K562 (cell line): ENCODE results near the gene CFAP70. TPM values are rescaled to one million over a fixed set of nuclear protein-coding genes. Genes with fewer than 3 reads are reported as not detected.

Experiments
- ARID1B ChIP-seq: fragments of 450-650 bp; IDR thresholded peaks from 2 replicates; pipeline ENCODE4 v1.6.1; 2016; ENCODE audit warnings: antibody characterized with exemption, mild to moderate bottlenecking, inconsistent platforms
- DMBX1 ChIP-seq: fragments of 250-450 bp; sonication (Bioruptor Pico); IDR thresholded peaks from 2 replicates; pipeline ENCODE4 v1.8.0; 2022; ENCODE audit warnings: inconsistent platforms, mild to moderate bottlenecking, moderate library complexity, borderline replicate concordance
- EHMT2 ChIP-seq: fragments of 450-650 bp; IDR thresholded peaks from 2 replicates; pipeline ENCODE4 v1.6.1; 2018; ENCODE audit warnings: antibody characterized with exemption
- FOXK1 ChIP-seq: sonication (generic); formaldehyde crosslinking; IDR thresholded peaks from 2 replicates; pipeline ENCODE4 v1.8.0; 2022; ENCODE audit warnings: missing genetic modification reagents, mild to moderate bottlenecking, borderline replicate concordance
- HES1 ChIP-seq: fragments of 450-650 bp; IDR thresholded peaks from 2 replicates; pipeline ENCODE4 v1.6.1; 2016; ENCODE audit warnings: low read depth, mild to moderate bottlenecking, moderate library complexity
- HSF4 ChIP-seq: fragments of 250-450 bp; sonication (Bioruptor Pico); IDR thresholded peaks from 2 replicates; pipeline ENCODE4 v2.1.2; 2022; ENCODE audit warnings: mild to moderate bottlenecking, moderate library complexity, borderline replicate concordance
- KHSRP ChIP-seq: fragments of 450-650 bp; IDR thresholded peaks from 2 replicates; pipeline ENCODE4 v1.6.1; 2017
- NBN ChIP-seq: fragments of 450-650 bp; IDR thresholded peaks from 2 replicates; pipeline ENCODE4 v1.6.1; 2016; ENCODE audit warnings: low read depth, mild to moderate bottlenecking
- PRMT5 ChIP-seq: sonication (generic); formaldehyde crosslinking; IDR thresholded peaks from 2 replicates; pipeline ENCODE4 v1.5.0; 2020; ENCODE audit warnings: missing genetic modification reagents
- PTTG1 ChIP-seq: fragments of 450-650 bp; IDR thresholded peaks from 2 replicates; pipeline ENCODE4 v1.6.1; 2016; ENCODE audit warnings: low read depth, mild to moderate bottlenecking, missing genetic modification characterization, missing compliant biosample characterization
- RB1 ChIP-seq: fragments of 450-650 bp; IDR thresholded peaks from 2 replicates; pipeline ENCODE4 v1.6.1; 2017; ENCODE audit warnings: low read depth, mild to moderate bottlenecking
- RBM14 ChIP-seq: fragments of 200-400 bp; formaldehyde crosslinking; IDR thresholded peaks from 2 replicates; pipeline ENCODE4 v1.6.1; 2018; ENCODE audit warnings: low read depth, mild to moderate bottlenecking, low read length, moderate library complexity, borderline replicate concordance; ENCODE audit not compliant: insufficient read depth
- SP1 ChIP-seq: sonication (generic); formaldehyde crosslinking; IDR thresholded peaks from 2 replicates; pipeline ENCODE4 v1.8.1; 2022; ENCODE audit warnings: mild to moderate bottlenecking, missing genetic modification reagents
- TAF9B ChIP-seq: fragments of 450-650 bp; IDR thresholded peaks from 2 replicates; pipeline ENCODE4 v1.6.1; 2018; ENCODE audit warnings: mild to moderate bottlenecking; ENCODE audit not compliant: partially characterized antibody
- ZFP30 ChIP-seq: fragments of 250-450 bp; sonication (Bioruptor Pico); IDR thresholded peaks from 2 replicates; pipeline ENCODE4 v1.8.0; 2022; ENCODE audit warnings: moderate library complexity, mild to moderate bottlenecking, inconsistent platforms, borderline replicate concordance
- ZNF12 ChIP-seq: sonication (generic); formaldehyde crosslinking; IDR thresholded peaks from 2 replicates; pipeline ENCODE4 v1.4.0; 2020; ENCODE audit warnings: mild to moderate bottlenecking, missing genetic modification reagents
- ZNF398 ChIP-seq: fragments of 250-450 bp; sonication (Bioruptor Pico); IDR thresholded peaks from 2 replicates; pipeline ENCODE4 v1.8.0; 2021; ENCODE audit warnings: moderate library complexity, mild to moderate bottlenecking, inconsistent platforms
- ZNF431 ChIP-seq: sonication (generic); formaldehyde crosslinking; IDR thresholded peaks from 2 replicates; pipeline ENCODE4 v1.8.0; 2022; ENCODE audit warnings: mild to moderate bottlenecking, missing genetic modification reagents
- ZNF57 ChIP-seq: fragments of 450-650 bp; formaldehyde crosslinking; IDR thresholded peaks from 2 replicates; pipeline ENCODE4 v1.4.0; 2020; ENCODE audit warnings: mild to moderate bottlenecking, moderate library complexity
- ZNF644 ChIP-seq: fragments of 200-800 bp; sonication (Bioruptor generic); IDR thresholded peaks from 2 replicates; pipeline ENCODE4 v1.6.1; 2016; ENCODE audit warnings: low read depth, missing genetic modification characterization, missing compliant biosample characterization
- polyA plus RNA-seq, 8 experiments: library from polyadenylated mRNA; depleted of rRNA in 4 of 8; stranded (reverse) in 5 of 8; unstranded in 3 of 8; fragments of >200 nt; fragmentation: Nextera tagmentation in 2 of 8; fragmentation: Illumina TruSeq in 1 of 8; extraction: Ambion mirVana in 2 of 8; extraction: Trizol in 1 of 8; gene quantifications; 2 replicates each; pipeline versions ENCODE4 v1.2.1 to v1.2.3, GENCODE V29; 2011 to 2014; ENCODE audit warnings: inconsistent platforms in 1 of 8, missing spikeins in 1 of 8
- total RNA-seq, 7 experiments: library from RNA; depleted of rRNA in 6 of 7; stranded (reverse); fragments of >200 nt in 6 of 7; fragmentation: Illumina TruSeq in 2 of 7; extraction: Trizol in 2 of 7; gene quantifications; 2 replicates each; pipeline versions ENCODE4 v1.2.1 to v1.2.3, GENCODE V29; 2011 to 2021; ENCODE audit warnings: low replicate concordance in 1 of 7
- TF ChIP-seq, protein P1 (sequence below): fragments of 250-450 bp; sonication (Bioruptor Pico); IDR thresholded peaks from 2 replicates; pipeline ENCODE4 v1.4.0; 2020

Gene CFAP70
- total and polyA plus RNA-seq, 9 of the 15 experiments (the other 6 are each of a cell fraction or from before 2014, with no cell fraction given), result 0.27 to 1.6 (median 0.86) TPM

DNA sequence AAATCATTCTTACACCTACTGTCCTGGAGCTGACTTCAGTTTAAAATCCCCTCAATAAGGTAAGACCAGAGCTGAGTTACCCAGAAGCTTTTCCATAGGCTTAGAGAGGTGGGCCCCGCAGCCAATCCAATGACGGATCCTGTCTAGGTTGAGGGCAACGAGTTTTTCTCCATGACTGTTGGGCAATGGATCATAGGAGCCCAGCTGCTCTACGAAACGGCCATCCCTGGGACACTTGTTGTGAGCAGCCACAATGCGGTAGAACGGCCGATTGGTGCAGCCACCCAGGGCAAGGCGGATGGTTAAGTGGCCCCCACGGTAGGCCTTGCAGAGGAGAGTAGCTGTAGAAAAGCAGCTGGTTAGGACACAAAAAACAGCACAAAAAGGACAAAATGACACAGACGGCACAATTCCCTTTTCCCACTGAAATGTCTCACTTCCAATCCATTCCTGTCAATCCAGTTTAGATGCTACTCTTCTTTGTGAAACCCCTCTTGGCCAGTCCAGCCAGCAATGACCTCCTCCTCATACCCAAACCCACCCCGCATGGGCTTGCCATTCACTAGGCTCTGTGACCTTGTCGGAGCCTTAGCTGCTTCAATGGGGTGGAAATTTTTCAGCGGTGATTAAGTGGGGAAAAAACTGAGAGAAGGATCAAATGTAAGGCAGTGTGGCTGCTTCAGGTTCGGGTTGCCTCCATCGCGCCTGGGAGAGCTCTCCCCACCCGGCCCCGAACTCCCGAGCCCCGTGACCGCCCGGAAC lies 106.8 kb downstream of the CFAP70 start (continued):
- TF ChIP-seq ZNF57 (CRISPR knock-in tag) (peak; percentile 76; the same call in 1 of the 2 replicates), HSF4 (CRISPR knock-in tag) (no peak), PTTG1 (tag) (no peak), FOXK1 (CRISPR knock-in tag) (peak; percentile 76), ZNF398 (no peak), ZNF12 (CRISPR knock-in tag) (no peak), RB1 (no peak), ZNF431 (CRISPR knock-in tag) (no peak), ARID1B (no peak), DMBX1 (CRISPR knock-in tag) (0 out of 2 replicates have a peak, but pooled peaks have one; percentile 23), KHSRP (0 out of 2 replicates have a peak, but pooled peaks have one; percentile 19), RBM14 (no peak), EHMT2 (peak; percentile 32; the same call in 1 of the 2 replicates), SP1 (no peak), ZNF644 (no peak), NBN (no peak), TAF9B (no peak), HES1 (0 out of 2 replicates have a peak, but pooled peaks have one; percentile 14), ZFP30 (CRISPR knock-in tag) (no peak), PRMT5 (CRISPR knock-in tag) (0 out of 2 replicates have a peak, but pooled peaks have one; percentile 9)
- TF ChIP-seq, protein P1, sequence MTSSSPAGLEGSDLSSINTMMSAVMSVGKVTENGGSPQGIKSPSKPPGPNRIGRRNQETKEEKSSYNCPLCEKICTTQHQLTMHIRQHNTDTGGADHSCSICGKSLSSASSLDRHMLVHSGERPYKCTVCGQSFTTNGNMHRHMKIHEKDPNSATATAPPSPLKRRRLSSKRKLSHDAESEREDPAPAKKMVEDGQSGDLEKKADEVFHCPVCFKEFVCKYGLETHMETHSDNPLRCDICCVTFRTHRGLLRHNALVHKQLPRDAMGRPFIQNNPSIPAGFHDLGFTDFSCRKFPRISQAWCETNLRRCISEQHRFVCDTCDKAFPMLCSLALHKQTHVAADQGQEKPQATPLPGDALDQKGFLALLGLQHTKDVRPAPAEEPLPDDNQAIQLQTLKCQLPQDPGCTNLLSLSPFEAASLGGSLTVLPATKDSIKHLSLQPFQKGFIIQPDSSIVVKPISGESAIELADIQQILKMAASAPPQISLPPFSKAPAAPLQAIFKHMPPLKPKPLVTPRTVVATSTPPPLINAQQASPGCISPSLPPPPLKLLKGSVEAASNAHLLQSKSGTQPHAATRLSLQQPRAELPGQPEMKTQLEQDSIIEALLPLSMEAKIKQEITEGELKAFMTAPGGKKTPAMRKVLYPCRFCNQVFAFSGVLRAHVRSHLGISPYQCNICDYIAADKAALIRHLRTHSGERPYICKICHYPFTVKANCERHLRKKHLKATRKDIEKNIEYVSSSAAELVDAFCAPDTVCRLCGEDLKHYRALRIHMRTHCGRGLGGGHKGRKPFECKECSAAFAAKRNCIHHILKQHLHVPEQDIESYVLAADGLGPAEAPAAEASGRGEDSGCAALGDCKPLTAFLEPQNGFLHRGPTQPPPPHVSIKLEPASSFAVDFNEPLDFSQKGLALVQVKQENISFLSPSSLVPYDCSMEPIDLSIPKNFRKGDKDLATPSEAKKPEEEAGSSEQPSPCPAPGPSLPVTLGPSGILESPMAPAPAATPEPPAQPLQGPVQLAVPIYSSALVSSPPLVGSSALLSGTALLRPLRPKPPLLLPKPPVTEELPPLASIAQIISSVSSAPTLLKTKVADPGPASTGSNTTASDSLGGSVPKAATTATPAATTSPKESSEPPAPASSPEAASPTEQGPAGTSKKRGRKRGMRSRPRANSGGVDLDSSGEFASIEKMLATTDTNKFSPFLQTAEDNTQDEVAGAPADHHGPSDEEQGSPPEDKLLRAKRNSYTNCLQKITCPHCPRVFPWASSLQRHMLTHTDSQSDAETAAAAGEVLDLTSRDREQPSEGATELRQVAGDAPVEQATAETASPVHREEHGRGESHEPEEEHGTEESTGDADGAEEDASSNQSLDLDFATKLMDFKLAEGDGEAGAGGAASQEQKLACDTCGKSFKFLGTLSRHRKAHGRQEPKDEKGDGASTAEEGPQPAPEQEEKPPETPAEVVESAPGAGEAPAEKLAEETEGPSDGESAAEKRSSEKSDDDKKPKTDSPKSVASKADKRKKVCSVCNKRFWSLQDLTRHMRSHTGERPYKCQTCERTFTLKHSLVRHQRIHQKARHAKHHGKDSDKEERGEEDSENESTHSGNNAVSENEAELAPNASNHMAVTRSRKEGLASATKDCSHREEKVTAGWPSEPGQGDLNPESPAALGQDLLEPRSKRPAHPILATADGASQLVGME, result no peak
